Naive thymus-derived CD8-positive, alpha-beta T cell (primary cell): ENCODE results near the gene PRDM2. TPM values are rescaled to one million over a fixed set of nuclear protein-coding genes. Genes with fewer than 3 reads are reported as not detected.

Source experiments
- ATAC-seq, 2 donors: fragments of 150-1000 bp; cut with Tn5 transposase in 1 of 2; sonication (Bioruptor Pico), chemical (Tn5 transposase) in 1 of 2; 1 replicate in 1 of 2; 2 replicates in 1 of 2; pipeline ENCODE4 v1.10.0; 2021; ENCODE audit warnings: mild to moderate bottlenecking in 2 of 2, moderate library complexity in 2 of 2
- POLR2A ChIA-PET: fragments of 350-600 bp; sonication (Branson Sonifier 250); formaldehyde crosslinking; loops from one replicate; lab custom pipeline; 2021; ENCODE audit warnings: antibody characterized with exemption; lab: Charles Lee
- DNase-seq, 10 donors: peaks; one replicate each; pipeline versions ENCODE4 v3.0.0 to v3.0.0-alpha.2; 2020 to 2022
- H3K27ac Mint-ChIP-seq, 10 donors: one replicate each; pipeline ENCODE4 v1.8.0; 2020 to 2022; ENCODE audit warnings: mild to moderate bottlenecking in 10 of 10, mixed read lengths in 10 of 10, moderate library complexity in 4 of 10, inconsistent platforms in 1 of 10
- H3K27me3 Mint-ChIP-seq, 5 donors: one replicate each; pipeline ENCODE4 v1.8.0; 2021 to 2022; ENCODE audit warnings: mixed read lengths in 5 of 5
- H3K36me3 Mint-ChIP-seq, 3 donors: one replicate each; pipeline ENCODE4 v1.8.0; 2020 to 2022; ENCODE audit warnings: mixed read lengths in 3 of 3, mild to moderate bottlenecking in 2 of 3, inconsistent platforms in 1 of 3
- H3K4me1 Mint-ChIP-seq, 4 donors: one replicate each; pipeline ENCODE4 v1.8.0; 2021 to 2022; ENCODE audit warnings: mixed read lengths in 4 of 4
- H3K4me3 Mint-ChIP-seq, 10 donors: one replicate each; pipeline ENCODE4 v1.8.0; 2020 to 2022; ENCODE audit warnings: mild to moderate bottlenecking in 10 of 10, mixed read lengths in 10 of 10, moderate library complexity in 6 of 10, inconsistent platforms in 1 of 10
- H3K9me3 Mint-ChIP-seq, 9 donors: one replicate each; pipeline ENCODE4 v1.8.0; 2020 to 2022; ENCODE audit warnings: mixed read lengths in 9 of 9, mild to moderate bottlenecking in 3 of 9, inconsistent platforms in 1 of 9, moderate library complexity in 1 of 9
- polyA plus RNA-seq, 3 donors: library from polyadenylated mRNA; unstranded; fragments of 300-500 nt; fragmentation: Illumina TruSeq; gene quantifications; one replicate each; pipeline ENCODE4 v1.2.3, GENCODE V29; 2021
- total RNA-seq, 8 experiments: library from RNA in 2 of 8; stranded (reverse) in 2 of 8; gene quantifications; one replicate each; pipeline ENCODE4 v1.2.3 and lab custom pipeline; 2021 to 2026

Gene PRDM2
- total RNA-seq (100 to 1,000 TPM; 145 to 146 TPM), polyA plus RNA-seq (10 to 100 TPM; 16.8 to 23.0 (median 20.1) TPM), total RNA-seq (lab: John Stamatoyannopoulos, UW) (37.3 to 216 (median 98.9) reads per million in 6 experiments)

DNA sequence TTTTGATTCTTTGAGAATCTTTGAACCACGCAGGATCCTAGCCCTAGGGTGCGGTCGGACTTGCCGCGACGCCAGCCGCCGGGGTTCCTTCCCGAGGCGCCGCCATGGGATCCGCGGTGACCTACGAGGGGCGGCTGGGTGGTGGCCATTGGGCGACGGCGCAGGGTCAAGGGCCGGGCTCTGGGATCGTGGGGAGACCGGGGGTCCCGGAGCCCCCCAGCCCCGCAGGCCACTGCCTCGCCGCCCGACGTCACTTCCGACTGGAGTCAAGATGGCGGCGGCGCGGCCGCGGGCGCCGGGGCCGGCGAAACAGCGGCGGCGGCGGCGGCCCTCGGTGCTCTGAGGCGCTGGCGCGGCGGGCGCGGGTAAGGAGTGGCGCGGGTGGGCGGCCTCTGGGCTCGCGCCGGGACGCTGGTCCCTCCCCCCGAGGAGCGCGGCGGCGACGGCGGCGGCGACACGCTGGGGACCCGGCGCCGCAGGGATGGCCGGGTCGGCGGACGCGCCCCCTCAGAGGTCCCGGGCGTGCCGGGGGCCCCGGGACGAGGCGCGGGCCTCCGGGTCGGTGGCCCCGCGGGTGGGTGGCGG, at the start of gene PRDM2:
PRDM2 (plus strand) TSS at position 253 of the 585 bp plus-strand sequence. CDS start 15,418 bp downstream, outside the sequence.
- peaks cover 2 to 8% (median 6%) of the 10 kb centered on the region in 3 donors for H3K36me3 Mint-ChIP-seq
- H3K4me3 Mint-ChIP-seq, result peak within 1 kb of the TSS; percentile 89 to 99 (median 96)
- peak; percentile 40 to 58 for ATAC-seq
- POLR2A ChIA-PET, result interaction anchor here (0.9 to 6.6 kb wide), 10 partner anchors 12 to 95 kb away, joined by 3 to 74 read pairs (median 6); no protein-coding TSS in a partner anchor
- no peaks in the 10 kb centered on the region for H3K27me3 Mint-ChIP-seq
- H3K4me1 Mint-ChIP-seq, result peaks cover 27 to 60% (median 51%) of the 10 kb centered on the region in 4 donors
- peak; percentile 47 to 79 (median 68) for DNase-seq
- H3K9me3 Mint-ChIP-seq, result peaks cover 0 to 18% (median 0%) of the 10 kb centered on the region in 9 donors
- H3K27ac Mint-ChIP-seq, result peak within 1 kb of the TSS; percentile 97 to 100 (median 99)

DNA sequence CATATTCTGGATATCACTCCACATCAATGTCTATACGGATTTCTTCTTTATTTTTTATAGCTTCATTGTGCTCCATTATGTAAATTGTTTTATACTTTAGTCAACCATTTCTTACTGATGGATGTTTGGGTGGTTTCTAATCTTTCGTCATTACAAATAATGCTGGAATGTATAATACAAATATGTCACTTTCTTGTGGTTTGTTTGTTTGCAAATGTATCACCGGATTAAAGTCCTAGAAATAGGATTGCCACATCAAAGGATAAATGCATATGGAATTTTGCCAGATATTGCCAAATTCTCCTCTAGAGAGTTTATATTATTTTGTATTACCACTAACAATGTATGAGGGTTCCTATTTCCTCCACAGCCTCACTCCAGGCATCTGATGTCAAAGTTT, 48.7 kb upstream of the PRDM2 start:
- Mint-ChIP-seq H3K4me1 (no peaks in the 10 kb centered on the region), H3K36me3 (peaks cover 0 to 7% (median 0%) of the 10 kb centered on the region in 3 donors), H3K9me3 (peaks cover 0 to 11% (median 7%) of the 10 kb centered on the region in 9 donors), H3K4me3 (no peak overlapping the region), H3K27ac (no peak overlapping the region), H3K27me3 (peaks cover 5 to 25% (median 9%) of the 10 kb centered on the region in 5 donors)
- DNase-seq (no peak), ATAC-seq (no peak)
- POLR2A ChIA-PET, result no interaction called here

- H3K27ac Mint-ChIP-seq, result no peak overlapping the region
- H3K4me3 Mint-ChIP-seq, result no peak overlapping the region
- H3K27me3 Mint-ChIP-seq, result peaks cover 5 to 25% (median 11%) of the 10 kb centered on the region in 5 donors
- POLR2A ChIA-PET, result no interaction called here
- DNase-seq, result no peak
- H3K9me3 Mint-ChIP-seq, result peaks cover 0 to 15% (median 7%) of the 10 kb centered on the region in 9 donors
- H3K4me1 Mint-ChIP-seq, result no peaks in the 10 kb centered on the region
- H3K36me3 Mint-ChIP-seq, result peaks cover 0 to 7% (median 3%) of the 10 kb centered on the region in 3 donors
- no peak for ATAC-seq
These were observed 47.8 kb upstream of the PRDM2 start for GRCh38 chr1:13652238-13652637.

DNA sequence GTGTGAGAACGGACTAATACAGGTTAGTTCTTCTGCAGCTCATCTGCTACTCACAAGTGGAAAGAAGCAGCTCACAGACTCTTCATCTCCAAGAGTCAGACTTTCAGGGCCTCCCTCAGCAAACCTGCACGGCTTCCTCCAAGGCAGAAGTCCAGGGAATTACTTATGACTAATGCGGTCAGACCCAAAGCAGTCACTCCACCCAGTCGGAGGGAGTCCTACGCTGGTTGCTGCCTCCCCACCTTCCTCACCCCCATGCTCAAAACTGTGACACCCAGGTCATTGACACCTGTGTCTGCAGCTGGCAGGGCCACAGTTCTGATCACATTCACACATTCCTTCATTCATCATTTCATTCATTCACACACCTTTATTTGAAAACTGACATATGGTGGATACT, 38.4 kb upstream of the PRDM2 start:
- Mint-ChIP-seq H3K9me3 (peaks cover 0 to 15% (median 2%) of the 10 kb centered on the region in 9 donors), H3K36me3 (peaks cover 2 to 5% (median 3%) of the 10 kb centered on the region in 3 donors), H3K27me3 (peaks cover 0 to 6% (median 5%) of the 10 kb centered on the region in 5 donors), H3K4me3 (no peak overlapping the region), H3K4me1 (peaks cover 0 to 12% (median 4%) of the 10 kb centered on the region in 4 donors), H3K27ac (no peak overlapping the region)
- DNase-seq, result no peak
- POLR2A ChIA-PET, result no interaction called here
- no peak for ATAC-seq

DNA sequence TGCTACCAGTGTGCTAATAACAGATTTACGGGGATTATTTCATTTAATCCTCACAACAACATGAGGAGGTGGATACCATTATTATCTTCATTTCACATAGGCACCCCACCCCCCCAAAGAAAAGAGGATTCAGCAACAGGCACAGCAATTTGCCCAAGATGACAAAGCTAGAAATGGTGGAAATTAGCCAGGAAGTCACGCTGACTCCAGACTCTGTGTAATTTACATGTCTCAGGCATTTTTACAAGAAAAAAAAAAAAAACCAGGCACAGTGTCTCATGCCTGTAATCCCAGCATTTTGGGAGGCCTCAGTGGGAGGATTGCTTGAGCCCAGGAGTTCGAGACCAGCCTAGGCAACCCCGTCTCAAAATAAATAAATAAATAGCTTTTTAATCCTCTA, 37.5 kb upstream of the PRDM2 start:
- Mint-ChIP-seq H3K4me1 (peaks cover 0 to 18% (median 4%) of the 10 kb centered on the region in 4 donors), H3K36me3 (peaks cover 0 to 5% (median 2%) of the 10 kb centered on the region in 3 donors), H3K4me3 (no peak overlapping the region), H3K9me3 (peaks cover 0 to 12% (median 2%) of the 10 kb centered on the region in 9 donors), H3K27ac (no peak overlapping the region), H3K27me3 (peaks cover 0 to 6% (median 3%) of the 10 kb centered on the region in 5 donors)
- POLR2A ChIA-PET, result interaction anchor here (0.7 kb wide), 1 partner anchor 89 kb away, joined by 3 read pairs; no protein-coding TSS in a partner anchor
- no peak for DNase-seq
- ATAC-seq, result no peak

GRCh38 chr1:13663969-13664368, 36.0 kb upstream of the PRDM2 start:
- Mint-ChIP-seq H3K4me1 (peaks cover 0 to 24% (median 4%) of the 10 kb centered on the region in 4 donors), H3K27ac (no peak overlapping the region), H3K27me3 (peaks cover 0 to 6% (median 3%) of the 10 kb centered on the region in 5 donors), H3K36me3 (peaks cover 0 to 5% (median 2%) of the 10 kb centered on the region in 3 donors), H3K4me3 (no peak overlapping the region), H3K9me3 (peaks cover 0 to 12% (median 2%) of the 10 kb centered on the region in 9 donors)
- DNase-seq (no peak), ATAC-seq (no peak)
- POLR2A ChIA-PET, result no interaction called here

DNA sequence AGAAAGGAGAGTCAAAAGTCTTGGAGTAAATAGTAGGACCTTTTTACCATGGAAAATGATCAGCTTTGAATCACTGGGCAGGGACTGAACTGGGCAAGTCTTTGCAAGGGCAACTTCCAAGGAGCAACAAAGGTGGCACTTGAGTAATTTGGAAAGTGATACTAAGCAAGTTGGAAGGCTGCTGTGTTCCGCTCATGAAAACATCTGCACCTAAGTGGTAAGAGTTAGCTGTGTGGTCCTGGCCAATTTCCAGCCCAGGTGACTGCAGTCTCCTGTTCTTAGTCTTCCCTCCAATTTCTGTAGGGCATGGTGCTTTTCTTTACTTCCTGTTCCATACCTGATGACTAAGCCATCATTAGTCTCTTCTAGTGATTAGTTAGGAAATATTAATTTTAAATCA, 35.5 kb upstream of the PRDM2 start:
- Mint-ChIP-seq H3K4me3 (no peak overlapping the region), H3K36me3 (peaks cover 0 to 2% (median 0%) of the 10 kb centered on the region in 3 donors), H3K9me3 (peaks cover 0 to 8% (median 0%) of the 10 kb centered on the region in 9 donors), H3K4me1 (peaks cover 0 to 24% (median 4%) of the 10 kb centered on the region in 4 donors), H3K27ac (no peak overlapping the region), H3K27me3 (peaks cover 0 to 3% (median under 1%) of the 10 kb centered on the region in 5 donors)
- ATAC-seq, result no peak
- no peak for DNase-seq
- POLR2A ChIA-PET, result no interaction called here

GRCh38 chr1:13666317-13666716, 33.7 kb upstream of the PRDM2 start:
- Mint-ChIP-seq H3K4me1 (peaks cover 0 to 24% (median 4%) of the 10 kb centered on the region in 4 donors), H3K27me3 (peaks cover 0 to 3% (median 0%) of the 10 kb centered on the region in 5 donors), H3K27ac (peak overlapping the region in 4 of 10 donors; percentile 41 to 71 (median 53)), H3K4me3 (peak overlapping the region in 1 of 10 donors; percentile 26), H3K36me3 (no peaks in the 10 kb centered on the region), H3K9me3 (no peaks in the 10 kb centered on the region)
- POLR2A ChIA-PET, result interaction anchor here (1.7 kb wide), 1 partner anchor 59 kb away, joined by 7 read pairs; no protein-coding TSS in a partner anchor
- no peak for ATAC-seq
- DNase-seq, result no peak

DNA sequence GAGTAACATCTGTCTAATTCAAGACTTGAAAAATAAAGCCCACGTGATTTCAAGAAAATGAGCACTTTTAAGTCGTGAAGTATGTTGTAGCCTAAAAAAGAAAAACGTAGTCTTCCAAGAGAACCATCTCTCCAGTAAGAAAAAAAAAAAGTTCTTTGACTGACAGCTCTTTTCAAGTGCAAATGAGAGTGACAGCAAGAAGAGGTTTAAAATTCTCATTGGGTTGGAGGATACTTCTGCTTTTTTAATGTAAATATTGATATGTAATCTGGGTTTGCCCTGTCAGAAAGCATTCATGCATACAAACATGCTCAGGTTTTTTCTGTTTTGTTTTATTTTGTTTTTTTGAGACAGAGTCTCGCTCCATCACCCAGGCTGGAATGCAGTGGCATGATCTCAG, 32.3 kb upstream of the PRDM2 start:
- Mint-ChIP-seq H3K27ac (peak overlapping the region in 2 of 10 donors; percentile 56 to 64), H3K36me3 (no peaks in the 10 kb centered on the region), H3K4me3 (peak overlapping the region in 2 of 10 donors; percentile 9 to 55), H3K27me3 (no peaks in the 10 kb centered on the region), H3K4me1 (peaks cover 0 to 24% (median 4%) of the 10 kb centered on the region in 4 donors), H3K9me3 (no peaks in the 10 kb centered on the region)
- no peak for DNase-seq
- no peak for ATAC-seq
- POLR2A ChIA-PET, result no interaction called here

GRCh38 chr1:13674377-13674776, 25.6 kb upstream of the PRDM2 start:
- H3K4me1 Mint-ChIP-seq, result peaks cover 0 to 3% (median 0%) of the 10 kb centered on the region in 4 donors
- no peak for DNase-seq
- H3K27me3 Mint-ChIP-seq, result peaks cover 1 to 17% (median 6%) of the 10 kb centered on the region in 5 donors
- peaks cover 0 to 12% (median 2%) of the 10 kb centered on the region in 9 donors for H3K9me3 Mint-ChIP-seq
- POLR2A ChIA-PET, result no interaction called here
- H3K4me3 Mint-ChIP-seq, result no peak overlapping the region
- H3K27ac Mint-ChIP-seq, result no peak overlapping the region
- H3K36me3 Mint-ChIP-seq, result peaks cover 0 to 11% (median 4%) of the 10 kb centered on the region in 3 donors
- no peak for ATAC-seq

DNA sequence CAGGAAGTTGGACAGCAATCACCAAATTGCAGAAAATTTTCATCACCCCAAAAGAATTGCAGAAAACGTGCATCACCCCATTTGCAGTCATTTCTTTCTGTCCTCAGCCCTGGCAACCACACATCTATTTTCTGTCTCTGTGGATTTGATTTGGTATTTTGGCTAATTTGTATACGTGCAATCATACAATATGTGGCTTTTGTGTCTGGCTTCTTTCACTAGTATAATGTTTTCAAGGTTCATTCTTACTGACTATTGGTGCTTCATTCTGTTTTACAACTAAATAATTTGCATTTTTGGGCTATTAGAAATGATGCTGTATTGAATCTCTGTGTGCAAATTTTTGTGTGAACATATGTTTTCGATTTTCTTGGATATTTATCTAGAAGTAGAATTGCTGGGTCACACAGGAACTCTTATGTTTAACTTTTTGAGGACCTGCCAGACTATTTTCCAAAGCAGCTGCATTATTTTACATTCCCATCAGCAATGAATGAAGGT, 24.8 kb upstream of the PRDM2 start:
- H3K4me1 Mint-ChIP-seq, result peaks cover 0 to 3% (median 0%) of the 10 kb centered on the region in 4 donors
- H3K36me3 Mint-ChIP-seq, result peaks cover 0 to 11% (median 6%) of the 10 kb centered on the region in 3 donors
- H3K9me3 Mint-ChIP-seq, result peaks cover 0 to 12% (median 2%) of the 10 kb centered on the region in 9 donors
- H3K27me3 Mint-ChIP-seq, result peaks cover 1 to 17% (median 6%) of the 10 kb centered on the region in 5 donors
- H3K27ac Mint-ChIP-seq, result no peak overlapping the region
- POLR2A ChIA-PET, result no interaction called here
- ATAC-seq, result no peak
- H3K4me3 Mint-ChIP-seq, result no peak overlapping the region
- no peak for DNase-seq

DNA sequence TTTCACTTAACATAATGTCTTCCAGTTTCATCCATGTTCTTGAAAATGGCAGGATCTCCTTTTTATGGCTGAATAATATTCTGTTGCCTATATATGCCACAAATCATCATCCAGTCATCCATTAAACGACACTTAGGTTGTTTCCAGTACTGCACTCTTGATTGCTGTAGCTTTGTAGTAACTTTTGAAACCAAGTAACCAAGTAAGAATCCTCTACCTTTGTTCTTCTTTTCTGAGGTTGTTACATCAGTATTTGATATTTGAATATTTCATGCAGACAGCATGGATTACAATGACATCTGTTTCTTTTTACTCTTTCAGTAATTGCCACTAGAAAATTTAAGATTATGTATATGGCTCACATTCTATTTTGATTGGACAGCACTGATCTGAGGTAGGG, 22.1 kb upstream of the PRDM2 start:
- no peak overlapping the region for H3K4me3 Mint-ChIP-seq
- peaks cover 0 to 12% (median 2%) of the 10 kb centered on the region in 9 donors for H3K9me3 Mint-ChIP-seq
- H3K4me1 Mint-ChIP-seq, result peaks cover 0 to 3% (median 0%) of the 10 kb centered on the region in 4 donors
- ATAC-seq (no peak), DNase-seq (no peak)
- no peak overlapping the region for H3K27ac Mint-ChIP-seq
- H3K27me3 Mint-ChIP-seq, result peaks cover 5 to 25% (median 9%) of the 10 kb centered on the region in 5 donors
- peaks cover 0 to 11% (median 8%) of the 10 kb centered on the region in 3 donors for H3K36me3 Mint-ChIP-seq
- POLR2A ChIA-PET, result no interaction called here
